GM21717 (cell line): Measurements from ENCODE around the gene SPTBN5.

Experiments
- ATAC-seq: cut with Tn5 transposase; IDR thresholded peaks from one replicate; pipeline ENCODE4 v1.9.1; 2021; ENCODE audit warnings: mild to moderate bottlenecking, moderate library complexity; ENCODE audit not compliant: unreplicated experiment

Gene SPTBN5

DNA sequence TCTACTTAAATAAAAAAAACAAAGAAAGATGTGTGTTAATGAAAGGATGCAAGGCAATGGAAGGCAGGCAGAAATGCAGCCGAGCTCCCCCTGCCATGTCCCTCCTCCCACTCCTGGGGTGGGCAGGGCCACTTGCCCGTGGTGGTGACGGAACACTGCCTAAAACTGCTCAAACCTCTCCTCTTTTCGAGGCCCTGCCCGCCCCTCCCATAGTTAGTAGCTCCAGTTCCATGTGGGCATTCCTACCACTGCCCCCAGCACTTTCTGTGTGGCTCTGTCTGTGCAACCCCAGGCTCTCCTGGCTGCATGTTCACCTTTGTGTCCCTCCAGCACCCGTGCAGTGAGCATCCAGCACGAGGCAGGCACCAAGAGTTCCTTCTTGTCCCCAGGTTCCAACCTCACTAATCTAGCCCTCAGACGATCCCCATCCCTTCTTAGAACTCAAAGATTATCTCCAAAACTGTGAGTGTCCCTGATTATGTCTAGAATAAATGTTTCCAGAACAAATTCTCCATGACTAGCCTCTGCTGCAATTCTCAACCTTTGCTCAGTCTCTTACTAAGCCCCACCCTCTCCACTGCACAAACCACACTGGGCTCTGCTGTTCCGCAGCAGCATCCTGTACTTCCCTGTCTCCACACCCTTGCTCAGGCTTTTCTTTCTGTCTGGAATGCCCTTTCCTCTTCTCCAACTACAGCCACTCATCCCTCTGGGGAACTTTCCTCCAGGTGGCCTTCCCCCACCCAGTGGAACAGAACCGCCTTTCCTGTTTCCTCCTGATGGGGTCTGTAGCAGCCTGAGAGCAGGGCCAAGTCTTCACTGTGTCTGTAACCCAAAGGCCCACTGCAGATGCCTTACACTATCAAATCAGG lies 32.6 kb upstream of the SPTBN5 start:
- no peak for ATAC-seq

DNA sequence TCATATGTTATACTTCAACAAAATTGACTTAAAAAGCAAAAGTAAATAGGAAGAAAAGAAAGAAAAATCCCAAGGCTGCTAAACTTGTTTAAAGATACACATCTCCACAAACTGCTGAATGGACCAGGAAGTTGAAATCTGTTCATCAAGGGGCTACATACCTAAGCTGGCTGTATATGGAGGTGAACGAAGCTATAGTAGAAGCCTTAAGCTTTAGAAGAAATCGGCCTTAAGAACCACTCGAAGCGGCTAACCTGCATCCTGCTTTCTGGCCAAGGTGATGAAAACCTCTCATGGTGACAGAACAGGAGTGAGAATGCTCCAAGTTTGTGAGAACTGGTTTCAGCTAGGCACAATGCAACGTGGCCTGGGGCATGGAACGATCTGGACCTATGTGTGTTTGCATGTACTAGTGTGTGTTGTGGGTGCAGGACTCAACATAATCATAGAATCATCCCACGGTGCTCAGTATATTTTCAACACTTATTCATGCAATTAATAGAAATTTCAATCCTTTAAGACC lies 31.3 kb upstream of the SPTBN5 start:
- no peak for ATAC-seq

DNA sequence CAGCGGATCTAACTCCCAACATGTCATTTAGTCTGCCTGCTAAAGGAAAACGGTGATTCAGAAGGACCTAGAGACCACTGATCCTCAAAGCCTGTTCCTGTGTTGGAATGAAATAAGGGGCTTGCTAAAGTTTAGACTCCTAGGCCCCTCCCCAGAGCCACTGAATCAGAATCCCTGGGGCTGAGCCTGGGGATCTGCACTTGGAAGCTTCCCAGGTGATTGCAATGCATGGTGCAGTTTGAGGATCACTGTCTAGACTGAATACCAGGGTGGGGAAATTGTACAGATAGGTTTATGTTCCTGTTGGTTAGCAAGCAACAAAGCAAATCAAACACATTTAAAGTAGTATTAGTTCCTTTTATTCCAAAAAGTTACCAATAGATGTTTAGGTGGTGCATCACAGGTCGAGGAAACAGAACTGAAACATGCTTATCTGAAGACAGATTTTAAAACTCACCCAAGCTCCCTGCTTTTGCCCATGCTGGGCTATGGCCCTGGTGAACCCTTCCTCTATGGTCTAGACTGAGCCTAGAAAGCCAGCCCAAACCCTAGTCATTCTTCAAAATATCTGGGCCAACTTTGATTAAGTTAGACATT lies 29.6 kb upstream of the SPTBN5 start:
- no peak for ATAC-seq

GRCh38 chr15:41922353-41922752 lies 28.5 kb upstream of the SPTBN5 start:
- no peak for ATAC-seq

DNA sequence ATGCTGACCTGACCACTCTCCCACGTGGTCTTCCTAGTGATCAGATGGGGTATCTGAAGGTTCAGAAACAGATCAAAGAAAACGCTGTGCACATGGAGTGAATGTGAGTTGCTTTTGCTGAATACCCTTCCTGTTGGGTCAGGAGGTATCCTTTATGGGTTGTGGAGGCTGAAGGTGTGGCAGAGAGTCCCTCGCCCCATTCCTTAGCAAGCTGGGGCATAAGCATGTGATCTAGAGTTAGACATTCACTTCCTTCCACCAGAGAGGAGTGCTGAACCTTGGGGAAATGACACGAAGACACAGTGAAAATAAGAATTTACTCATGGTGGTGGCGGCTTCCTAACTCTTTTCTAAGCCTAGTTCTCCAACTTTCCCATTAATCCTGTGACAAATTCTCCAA lies 27.8 kb upstream of the SPTBN5 start:
- no peak for ATAC-seq

DNA sequence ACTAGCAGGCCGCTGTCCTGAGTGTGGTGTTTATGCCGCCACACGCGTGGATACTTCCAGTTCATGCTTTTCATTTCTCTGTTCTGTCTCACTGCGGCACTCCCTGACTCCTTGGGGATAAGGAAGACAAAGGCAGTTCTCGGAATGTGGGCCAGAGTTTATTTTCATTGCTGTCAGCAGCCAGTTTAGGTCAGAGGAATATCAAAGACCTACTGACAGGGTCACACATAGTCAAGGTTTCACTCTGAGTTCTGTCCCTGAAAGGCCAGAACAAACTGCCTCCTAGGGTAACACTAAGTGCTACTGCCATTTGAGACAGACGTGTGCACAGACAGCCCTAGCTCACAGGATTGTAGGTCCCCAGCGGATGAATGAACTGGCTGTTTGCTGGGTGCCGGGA lies 27.3 kb upstream of the SPTBN5 start:
- ATAC-seq, result no peak

DNA sequence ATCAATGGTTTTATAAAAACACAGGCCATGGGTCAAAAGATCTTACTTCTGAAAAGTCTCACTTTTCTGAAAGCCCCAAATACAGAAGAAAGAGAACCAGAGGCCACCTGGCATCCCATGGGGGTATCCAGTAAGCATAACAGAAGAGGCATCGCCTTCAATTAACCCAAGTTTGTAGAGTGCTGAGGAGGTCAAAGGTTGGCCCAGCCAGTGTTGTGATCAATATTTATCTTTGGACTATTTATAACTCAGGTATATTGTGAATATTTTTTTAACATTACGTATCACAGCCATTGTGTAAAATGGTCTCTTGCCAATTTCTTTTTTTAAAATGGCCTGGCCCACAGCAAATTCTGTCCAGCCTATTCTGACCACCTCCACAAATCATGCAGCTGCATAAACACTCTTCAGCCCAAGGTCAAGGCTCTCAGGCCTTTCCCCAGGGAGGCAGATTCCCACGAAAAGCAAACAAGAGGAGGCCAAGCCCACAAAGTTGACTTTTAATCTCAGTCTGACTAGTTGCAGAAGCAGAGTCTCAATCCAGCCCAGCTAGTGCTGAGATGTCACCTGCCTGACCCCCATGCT lies 26.2 kb upstream of the SPTBN5 start:
- ATAC-seq, result no peak

DNA sequence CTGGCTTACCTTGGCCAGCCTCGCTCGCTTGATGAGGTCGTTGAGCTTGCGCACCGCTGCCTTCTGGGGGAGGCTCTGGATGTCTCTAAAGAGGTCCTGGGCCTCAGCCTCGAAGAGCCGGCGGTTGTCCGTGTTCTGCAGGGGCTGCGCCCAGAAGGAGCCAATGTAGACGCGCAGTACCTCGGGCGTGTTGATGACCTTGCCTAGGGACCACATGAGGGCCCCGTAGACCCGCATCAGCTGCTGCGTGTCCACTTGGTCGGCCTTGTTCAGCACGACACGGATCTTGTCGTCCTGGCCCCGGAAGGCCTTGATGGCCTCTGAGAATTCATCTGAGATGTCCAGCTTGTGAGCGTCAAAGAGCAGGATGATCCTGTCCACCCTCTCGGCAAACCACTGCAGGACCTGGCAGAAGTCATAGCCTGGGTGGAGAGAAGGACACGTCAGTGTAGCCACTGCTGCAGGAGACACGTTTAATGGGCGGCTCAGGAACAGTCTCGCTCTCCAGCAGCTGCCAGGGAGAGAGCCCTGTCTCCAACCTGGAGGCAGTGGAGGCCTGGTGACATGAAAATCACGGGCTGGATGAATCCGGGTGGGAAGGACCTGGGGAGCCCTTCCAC lies 25.5 kb upstream of the SPTBN5 start:
- ATAC-seq, result no peak

- ATAC-seq, result no peak
Measured at GRCh38 chr15:41918506-41919126, 24.8 kb upstream of the SPTBN5 start.

DNA sequence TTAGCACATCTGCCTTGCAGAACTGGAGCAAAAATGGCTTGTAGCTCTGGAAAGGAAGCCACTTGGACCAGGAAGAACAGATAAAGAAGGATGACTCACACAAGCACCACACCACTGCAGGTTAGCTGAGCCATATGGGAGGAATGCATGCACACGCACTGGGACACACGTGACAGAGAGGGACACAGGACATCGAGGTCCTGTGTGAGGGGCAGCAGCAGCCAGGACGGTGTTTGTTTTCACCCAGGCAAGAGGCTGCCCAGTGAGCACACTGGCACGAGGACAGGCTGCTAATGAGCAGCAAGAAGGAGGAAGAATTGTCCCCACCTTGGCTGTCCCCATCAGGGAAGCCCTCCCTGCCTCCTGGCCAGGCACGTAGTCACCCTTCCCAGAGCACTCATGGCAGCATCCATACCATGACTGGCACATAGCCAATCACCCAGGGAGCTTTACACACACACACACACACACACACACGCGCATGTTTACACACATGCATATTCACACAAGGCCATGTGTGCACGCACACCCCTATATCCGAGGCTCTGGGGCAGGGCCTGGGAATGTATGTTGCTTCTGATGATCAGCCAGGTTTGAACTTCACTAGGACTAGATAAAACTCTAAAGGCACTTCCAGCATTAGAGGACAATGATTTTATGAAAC lies 24.0 kb upstream of the SPTBN5 start:
- no peak for ATAC-seq

GRCh38 chr15:41915255-41915994 lies 21.6 kb upstream of the SPTBN5 start:
- no peak for ATAC-seq

GRCh38 chr15:41914411-41914810 lies 20.6 kb upstream of the SPTBN5 start:
- no peak for ATAC-seq

GRCh38 chr15:41913256-41913655 lies 19.4 kb upstream of the SPTBN5 start:
- ATAC-seq, result no peak

GRCh38 chr15:41911691-41912345 lies 18.0 kb upstream of the SPTBN5 start:
- ATAC-seq, result no peak

- no peak for ATAC-seq
Measured at GRCh38 chr15:41908736-41909461, 15.0 kb upstream of the SPTBN5 start.

GRCh38 chr15:41907141-41907540 lies 13.3 kb upstream of the SPTBN5 start:
- ATAC-seq, result no peak

DNA sequence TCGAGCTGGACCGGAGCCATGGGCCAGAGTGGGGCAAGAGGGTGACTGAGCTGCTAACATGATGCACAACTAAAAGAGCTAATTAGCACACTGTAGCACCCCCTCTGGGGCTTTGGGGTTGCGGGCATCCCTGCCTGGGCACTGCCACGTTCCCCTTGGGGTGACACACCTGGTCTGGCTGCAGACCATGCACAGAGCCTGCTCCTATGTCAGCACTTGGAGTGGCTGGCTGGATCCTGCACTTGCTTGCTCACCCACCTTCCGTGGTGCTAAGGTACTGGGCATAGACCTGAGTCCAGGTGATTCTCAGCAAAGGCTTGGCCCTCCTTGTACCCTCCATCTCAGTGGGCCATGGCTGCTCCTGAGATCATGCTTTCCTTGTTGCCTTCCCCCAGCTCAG lies 12.8 kb upstream of the SPTBN5 start:
- no peak for ATAC-seq

DNA sequence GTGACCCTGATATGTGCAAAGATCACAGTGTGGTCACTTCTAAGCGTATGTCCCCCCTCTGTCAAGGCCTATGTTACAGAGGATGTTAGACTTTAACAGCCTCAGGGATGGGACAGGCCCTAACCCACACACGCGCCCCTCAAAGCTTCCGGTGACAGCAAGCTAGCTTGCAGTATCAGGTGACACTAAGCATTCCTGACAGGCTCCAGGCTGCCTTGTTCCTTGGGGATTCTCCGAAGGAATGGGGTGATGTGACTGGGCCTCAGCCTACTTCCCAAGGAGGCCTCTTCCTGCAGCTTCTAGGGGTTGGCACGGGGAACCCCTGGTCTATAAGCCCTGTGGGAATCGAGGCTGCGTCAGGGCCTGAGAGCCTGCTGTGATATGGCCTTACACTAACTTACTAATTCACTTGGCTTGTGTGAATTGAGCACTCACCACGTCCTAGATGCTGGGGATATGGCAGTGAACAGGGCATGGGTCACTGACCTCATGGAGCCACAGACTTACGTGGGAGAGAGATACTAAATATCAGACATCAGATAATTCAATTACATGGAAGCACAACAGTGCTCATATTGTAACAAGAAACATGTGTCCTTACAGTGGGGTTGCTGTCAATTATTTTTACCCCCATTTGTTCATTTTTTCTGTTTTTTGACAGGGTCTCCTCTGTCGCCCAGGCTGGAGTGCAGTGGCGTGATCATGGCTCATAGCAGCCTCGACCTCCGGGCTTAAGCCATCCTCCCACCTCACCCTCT lies 11.4 kb upstream of the SPTBN5 start:
- no peak for ATAC-seq
